Measurements from ENCODE around the gene HOXB5.

Gene HOXB5

DNA sequence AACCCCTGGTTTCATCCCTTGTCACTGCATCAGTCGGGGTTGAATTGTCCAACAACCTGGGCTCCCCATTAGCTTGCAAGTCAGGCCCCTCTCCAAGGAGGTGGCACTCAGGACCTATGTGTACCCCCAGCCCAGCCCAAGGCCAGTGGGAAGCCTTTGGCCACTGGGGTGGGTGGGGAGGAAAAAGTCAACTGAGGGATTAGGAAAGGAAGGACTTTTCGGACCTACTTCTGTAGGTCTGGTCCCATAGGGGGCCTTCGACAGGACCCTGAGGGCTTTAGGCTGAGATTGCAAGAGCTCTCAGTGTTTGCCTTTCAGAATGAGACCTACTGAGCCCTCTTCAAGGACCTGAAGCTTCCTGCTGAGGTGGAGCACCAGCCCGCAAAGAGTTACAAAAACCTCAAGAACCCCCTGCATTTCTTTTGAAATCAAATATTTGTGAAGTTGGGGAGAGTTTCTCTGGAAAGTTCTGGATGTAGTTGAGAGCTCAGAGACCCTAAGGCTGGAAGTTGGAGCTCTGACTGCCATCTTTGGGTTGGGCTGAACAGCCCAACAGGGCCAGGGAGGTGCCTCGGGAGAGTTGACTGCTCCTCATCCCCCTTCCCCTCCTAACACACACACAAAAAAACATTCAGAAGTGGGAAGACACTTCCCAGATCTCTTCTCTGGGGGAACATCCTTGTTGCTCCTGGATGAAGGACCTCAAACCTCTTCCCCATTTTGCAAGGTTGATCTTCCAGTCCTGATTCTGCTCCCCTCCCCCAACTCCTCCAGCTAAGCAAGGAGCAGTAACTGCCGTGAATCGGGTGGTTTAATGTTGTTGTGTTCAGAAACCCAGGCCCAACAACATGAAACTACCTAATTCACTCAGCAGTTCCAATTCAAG is 38.4 kb upstream of the HOXB5 start:
- H3K27me3 Mint-ChIP-seq, result peaks cover 62% of the 10 kb centered on the region
- H3K27ac Mint-ChIP-seq, result no peak overlapping the region
- H3K9me3 Mint-ChIP-seq, result no peaks in the 10 kb centered on the region
- H3K4me3 Mint-ChIP-seq, result no peak overlapping the region
- peaks cover 16% of the 10 kb centered on the region for H3K4me1 Mint-ChIP-seq
- H3K36me3 Mint-ChIP-seq, result peaks cover 6% of the 10 kb centered on the region

DNA sequence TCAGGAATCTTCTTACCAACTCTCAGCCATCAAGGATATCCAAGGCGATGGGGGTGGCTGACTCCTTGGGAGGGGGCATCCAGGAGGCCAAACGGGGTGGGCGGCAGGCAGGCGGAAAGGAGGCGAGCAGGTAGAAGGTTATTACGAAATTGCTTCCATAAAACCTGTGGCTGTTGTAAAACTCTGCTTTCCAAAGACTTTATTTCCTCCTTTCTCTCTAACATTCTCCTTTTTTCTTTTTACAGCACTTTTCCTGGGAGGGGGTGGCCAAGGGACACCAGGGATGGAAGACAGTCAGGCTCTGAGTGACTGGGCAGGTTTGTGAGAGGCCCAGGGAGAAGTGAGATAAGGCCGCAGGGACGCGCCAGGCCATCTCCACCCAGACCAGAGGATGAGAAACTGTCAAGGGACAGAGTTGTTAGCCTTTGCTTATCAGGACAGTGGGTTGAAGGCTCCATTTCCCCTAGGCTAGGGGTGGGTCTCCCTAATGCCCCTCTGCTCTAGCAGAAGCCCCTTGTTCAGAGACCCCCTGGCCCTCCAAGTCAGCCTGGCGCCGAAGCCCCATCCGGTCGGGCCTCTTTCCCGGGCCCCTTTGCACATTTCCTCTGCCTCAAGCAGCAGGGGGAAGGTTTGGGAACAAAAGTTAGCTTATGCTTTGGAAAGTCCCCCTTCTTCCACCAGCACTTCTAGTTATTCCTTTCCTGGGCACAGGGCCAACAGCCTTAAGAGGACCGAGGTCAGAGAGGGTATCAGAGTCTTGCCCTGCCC is 37.5 kb upstream of the HOXB5 start:
- Mint-ChIP-seq H3K36me3 (peaks cover 6% of the 10 kb centered on the region), H3K4me1 (peaks cover 21% of the 10 kb centered on the region), H3K4me3 (no peak overlapping the region), H3K9me3 (no peaks in the 10 kb centered on the region), H3K27ac (no peak overlapping the region), H3K27me3 (peaks cover 60% of the 10 kb centered on the region)

DNA sequence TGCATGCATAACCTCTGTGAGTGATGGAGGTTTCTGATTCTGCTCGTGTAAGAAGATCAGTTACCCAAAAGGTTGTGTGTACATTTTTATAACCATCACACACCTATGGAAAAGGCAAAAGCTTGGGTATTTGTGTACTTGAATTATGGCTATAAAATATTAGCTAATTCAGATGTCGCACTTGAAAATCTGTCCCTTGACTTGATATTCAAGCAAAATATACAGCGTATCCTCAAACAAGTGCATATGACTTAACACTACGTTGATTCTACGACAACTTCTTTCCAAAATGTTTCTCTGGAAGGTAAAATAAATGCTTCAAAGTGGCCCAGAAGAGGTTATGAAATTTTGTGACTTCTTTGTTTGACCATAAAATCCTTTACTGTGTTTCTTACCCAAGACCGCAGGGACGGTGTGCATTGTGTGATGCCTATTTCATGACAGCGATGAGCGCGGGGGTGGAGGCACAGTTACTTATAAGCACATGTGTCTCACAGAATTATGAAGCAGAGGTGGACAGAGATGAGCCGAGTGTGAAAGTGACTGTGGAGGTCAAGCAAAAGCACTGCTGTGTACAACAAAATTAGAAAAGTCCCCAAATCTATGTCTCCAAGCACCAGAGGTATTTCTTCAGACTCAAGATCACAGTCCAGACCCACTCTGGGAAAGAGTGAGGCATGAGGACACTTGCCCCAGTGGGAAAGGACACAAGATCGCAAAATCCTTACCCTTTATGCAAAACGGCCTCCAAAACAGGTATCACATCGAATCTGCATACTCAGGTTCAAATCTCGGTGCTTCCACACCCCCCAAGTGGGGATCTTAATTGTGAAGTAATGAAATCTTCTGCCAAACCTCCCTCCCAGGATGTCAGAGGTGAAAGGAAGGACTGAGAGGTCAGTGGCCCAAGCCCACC is 36.7 kb upstream of the HOXB5 start:
- H3K4me3 Mint-ChIP-seq, result no peak overlapping the region
- H3K4me1 Mint-ChIP-seq, result peaks cover 27% of the 10 kb centered on the region
- H3K36me3 Mint-ChIP-seq, result peaks cover 6% of the 10 kb centered on the region
- no peaks in the 10 kb centered on the region for H3K9me3 Mint-ChIP-seq
- peaks cover 53% of the 10 kb centered on the region for H3K27me3 Mint-ChIP-seq
- no peak overlapping the region for H3K27ac Mint-ChIP-seq

DNA sequence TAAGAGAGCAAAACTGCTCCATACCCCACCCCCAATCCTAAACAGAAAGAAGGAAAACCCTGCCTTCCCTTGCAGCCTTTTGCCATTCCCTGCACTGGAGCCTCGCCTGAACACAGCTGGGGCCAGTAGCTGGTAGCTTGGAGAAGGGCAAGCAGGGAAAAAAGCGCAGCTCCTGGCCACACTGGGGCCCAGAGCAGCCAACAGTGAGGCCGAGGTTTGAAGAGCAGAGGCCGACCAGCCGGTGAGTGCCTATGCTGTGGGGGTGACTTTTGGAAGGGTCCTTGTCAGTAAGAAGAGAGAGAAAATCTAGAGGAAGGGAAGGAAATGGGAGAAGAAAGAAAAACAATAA is 35.8 kb upstream of the HOXB5 start:
- Mint-ChIP-seq H3K9me3 (no peaks in the 10 kb centered on the region), H3K27ac (no peak overlapping the region), H3K4me3 (no peak overlapping the region), H3K4me1 (peaks cover 27% of the 10 kb centered on the region), H3K27me3 (peaks cover 46% of the 10 kb centered on the region), H3K36me3 (peaks cover 6% of the 10 kb centered on the region)

DNA sequence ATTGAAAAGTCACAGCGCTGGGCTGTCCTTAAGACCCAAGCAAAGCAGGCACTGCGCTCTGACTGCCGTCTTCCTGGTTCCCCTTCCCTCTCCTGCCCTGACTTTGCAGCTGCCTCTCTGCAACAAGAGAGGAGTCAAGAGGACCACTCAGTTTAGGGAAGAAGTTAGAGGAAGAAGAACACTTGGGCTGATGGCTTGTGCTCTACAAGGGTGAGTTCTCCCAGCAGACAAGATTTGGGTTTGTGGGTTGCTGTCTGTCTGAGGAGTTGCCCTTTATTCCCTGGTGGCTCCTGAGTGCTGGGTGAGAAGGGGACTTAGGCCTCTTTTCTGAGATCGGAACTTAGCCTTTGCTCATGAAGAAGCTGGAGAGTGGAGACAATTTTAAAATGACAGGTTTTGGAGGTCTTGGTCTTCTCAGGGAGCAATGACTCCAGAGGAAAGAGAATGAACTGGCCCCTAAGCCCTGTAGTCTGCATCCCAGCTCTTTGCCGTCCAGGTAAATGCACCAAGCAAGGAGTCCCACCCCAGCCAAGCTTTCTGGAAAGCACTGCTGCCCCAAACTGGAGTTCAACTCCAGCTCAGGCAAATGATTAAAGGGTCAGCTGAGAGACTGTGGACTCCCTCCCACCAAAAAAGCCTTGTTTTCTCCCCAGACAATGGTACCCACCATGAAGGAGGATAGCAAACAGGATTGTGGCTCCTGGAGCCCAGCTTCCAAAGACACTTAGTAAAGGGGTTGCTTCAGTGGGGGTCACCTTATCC is 35.3 kb upstream of the HOXB5 start:
- H3K27ac Mint-ChIP-seq, result no peak overlapping the region
- peaks cover 6% of the 10 kb centered on the region for H3K36me3 Mint-ChIP-seq
- no peaks in the 10 kb centered on the region for H3K9me3 Mint-ChIP-seq
- H3K4me1 Mint-ChIP-seq, result peaks cover 27% of the 10 kb centered on the region
- peaks cover 50% of the 10 kb centered on the region for H3K27me3 Mint-ChIP-seq
- no peak overlapping the region for H3K4me3 Mint-ChIP-seq

DNA sequence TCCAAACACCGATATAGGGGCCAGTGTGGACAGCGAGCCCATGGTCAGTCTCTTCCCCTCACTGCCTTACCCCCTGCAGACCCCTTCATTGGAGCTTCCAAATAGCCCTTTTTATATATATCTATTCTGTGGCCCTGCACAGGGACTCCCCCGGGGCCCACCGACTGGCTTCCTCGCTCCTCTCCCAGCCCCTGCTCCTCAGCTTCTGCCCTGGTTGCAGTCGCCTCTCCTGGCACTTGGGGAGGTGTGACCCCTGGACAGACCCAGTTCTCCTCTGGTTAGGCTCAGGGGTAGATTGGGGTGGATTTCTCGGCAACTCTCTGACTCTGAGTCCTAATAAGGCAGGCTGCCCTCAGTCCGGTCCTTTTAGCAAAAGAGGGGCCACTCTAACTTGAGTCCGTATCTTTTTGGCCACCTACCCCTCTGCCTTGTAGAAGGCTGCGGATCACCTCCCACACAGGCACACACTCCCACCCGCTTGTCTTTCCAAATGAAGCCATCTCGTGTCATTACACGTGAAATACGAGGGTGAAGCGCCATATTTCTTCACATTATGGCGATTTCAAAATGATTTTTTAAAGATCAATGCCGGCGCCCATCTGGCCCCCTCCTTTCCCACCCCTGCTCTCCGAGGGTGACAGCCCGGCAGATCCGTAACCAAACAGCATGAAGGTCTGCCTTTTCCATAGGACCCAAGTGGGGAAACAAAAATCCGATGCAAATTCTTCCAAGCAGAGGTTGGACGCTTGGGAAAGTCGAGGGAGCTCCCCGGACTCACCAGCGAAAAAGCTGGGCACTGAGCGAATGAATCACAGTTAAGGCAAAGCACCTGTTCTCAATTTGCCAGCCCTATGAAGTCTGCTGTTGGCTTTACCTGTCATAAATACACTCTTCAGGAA is 34.3 kb upstream of the HOXB5 start:
- Mint-ChIP-seq H3K9me3 (no peaks in the 10 kb centered on the region), H3K36me3 (peaks cover 5% of the 10 kb centered on the region), H3K27ac (no peak overlapping the region), H3K4me3 (peak overlapping the region; percentile 36), H3K4me1 (peaks cover 25% of the 10 kb centered on the region), H3K27me3 (peaks cover 52% of the 10 kb centered on the region)

DNA sequence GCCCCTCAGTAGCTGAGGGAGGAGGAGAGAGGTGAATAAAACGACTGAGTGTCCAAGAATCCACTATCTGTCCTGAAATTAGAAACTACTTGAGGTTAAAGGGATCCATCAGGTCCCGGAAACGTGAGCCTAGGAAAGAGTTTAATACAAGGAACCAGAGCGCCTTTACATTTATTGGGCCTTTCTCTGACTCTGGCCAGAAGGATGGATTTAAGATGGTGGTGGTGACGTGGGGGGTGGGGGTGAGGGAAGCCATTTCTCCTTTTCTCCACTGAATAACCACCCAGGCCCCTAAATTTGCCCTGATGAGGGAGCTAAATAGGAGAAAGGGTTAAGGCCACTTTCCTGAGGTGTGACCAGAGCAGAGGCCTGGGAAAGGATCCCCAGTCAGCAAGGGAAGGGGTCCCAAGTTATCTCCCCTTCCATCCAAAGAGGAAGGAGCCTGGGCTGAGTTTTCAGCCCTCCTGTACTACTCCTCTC is 33.6 kb upstream of the HOXB5 start:
- Mint-ChIP-seq H3K4me1 (peaks cover 22% of the 10 kb centered on the region), H3K27me3 (peaks cover 53% of the 10 kb centered on the region), H3K9me3 (no peaks in the 10 kb centered on the region), H3K27ac (no peak overlapping the region), H3K36me3 (no peaks in the 10 kb centered on the region), H3K4me3 (peak overlapping the region; percentile 88)

DNA sequence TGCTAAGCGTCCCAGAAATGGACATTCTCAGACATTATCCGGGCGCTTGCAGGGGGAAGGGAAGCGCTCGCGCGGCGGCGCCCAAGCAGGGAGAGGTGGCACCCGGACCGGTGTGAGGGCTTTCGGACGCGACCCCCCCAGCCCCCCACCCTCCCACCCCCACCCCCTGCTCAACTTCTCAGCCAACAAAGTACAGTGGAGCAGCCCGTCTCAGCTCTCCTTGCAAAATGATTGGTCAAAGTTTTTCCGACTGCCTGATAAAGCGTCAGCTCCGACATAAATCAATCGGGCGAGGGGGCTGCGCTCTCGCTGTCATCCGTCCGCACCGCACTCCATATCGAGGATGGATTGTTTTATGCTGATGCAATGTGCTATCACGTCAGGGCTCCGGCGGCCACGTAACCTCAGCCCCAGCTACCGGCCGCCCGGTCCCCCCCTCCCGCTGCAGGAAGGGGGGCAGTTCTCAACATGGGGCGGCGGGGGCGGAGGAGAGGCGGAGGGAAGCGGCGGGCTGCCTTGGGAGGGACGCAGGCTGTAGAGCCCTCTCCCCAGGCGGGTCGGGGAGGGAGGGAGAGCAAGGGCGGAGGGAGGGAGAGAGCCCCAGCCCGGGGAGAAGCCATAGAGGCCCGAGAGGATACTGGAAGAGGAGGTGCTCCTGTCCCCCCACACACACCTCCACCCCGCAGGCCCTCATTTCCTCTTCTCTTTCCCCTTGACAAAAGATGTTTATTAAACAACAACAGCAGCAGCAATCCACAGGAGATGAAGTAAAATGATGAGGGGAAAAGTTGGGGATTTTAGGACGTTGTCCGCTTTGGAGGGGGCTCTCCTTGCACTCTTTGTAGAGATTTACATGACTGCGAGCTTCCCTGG is 32.9 kb upstream of the HOXB5 start, which contains the start of gene HOXB9:
Gene HOXB9 (minus strand): TSS at position 114 of the 873 bp plus-strand sequence. CDS start 89 bp downstream, at position 25.
- peaks cover 22% of the 10 kb centered on the region for H3K4me1 Mint-ChIP-seq
- H3K9me3 Mint-ChIP-seq, result no peaks in the 10 kb centered on the region
- H3K27ac Mint-ChIP-seq, result peak within 1 kb of the TSS; percentile 92

DNA sequence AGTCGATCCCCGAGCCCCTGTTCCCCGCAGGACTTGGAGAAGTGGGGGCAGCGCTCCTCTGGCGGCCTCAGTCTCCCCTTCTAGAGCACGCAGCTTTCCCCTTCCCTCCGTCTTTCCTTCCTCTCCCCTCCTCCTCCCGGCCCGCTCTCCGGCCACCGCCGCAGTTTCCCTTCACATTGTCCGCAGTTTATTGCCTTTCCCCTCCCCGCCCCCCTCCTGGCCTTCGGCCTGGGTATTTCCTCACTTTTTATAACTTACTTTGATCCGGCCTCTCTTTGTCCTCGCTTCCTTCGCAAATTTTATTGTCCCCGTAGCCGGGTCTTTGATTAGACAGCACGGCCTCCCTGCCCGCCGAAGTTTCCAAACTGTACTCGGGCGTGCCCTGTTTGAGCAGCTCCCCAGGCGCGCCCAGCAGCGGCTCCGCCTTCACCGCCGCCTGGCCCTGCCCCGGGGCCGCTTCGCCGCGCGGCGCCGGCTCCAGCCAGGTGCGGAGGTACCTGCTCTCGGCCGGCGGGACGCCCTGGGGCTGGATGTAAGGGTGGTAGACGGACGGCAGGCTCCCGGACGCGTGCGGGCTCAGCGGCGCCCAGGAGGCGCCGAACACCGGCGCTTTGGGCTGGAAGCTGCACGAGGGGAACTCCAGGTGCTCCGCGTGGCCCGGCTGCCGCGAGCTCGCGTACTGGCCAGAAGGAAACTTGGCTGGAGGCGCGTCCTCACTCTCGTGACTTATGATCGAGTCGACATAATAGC is 32.1 kb upstream of the HOXB5 start:
- Mint-ChIP-seq H3K27ac (peak overlapping the region; percentile 46), H3K4me3 (peak overlapping the region; percentile 88), H3K36me3 (peaks cover 2% of the 10 kb centered on the region), H3K27me3 (peaks cover 61% of the 10 kb centered on the region), H3K9me3 (no peaks in the 10 kb centered on the region), H3K4me1 (peaks cover 22% of the 10 kb centered on the region)

More for the DNA sequence above, 32.9 kb upstream of the HOXB5 start, which contains the start of gene HOXB9:
- Mint-ChIP-seq H3K4me3 (peak within 1 kb of the TSS; percentile 88), H3K27me3 (peaks cover 59% of the 10 kb centered on the region), H3K36me3 (no peaks in the 10 kb centered on the region)

DNA sequence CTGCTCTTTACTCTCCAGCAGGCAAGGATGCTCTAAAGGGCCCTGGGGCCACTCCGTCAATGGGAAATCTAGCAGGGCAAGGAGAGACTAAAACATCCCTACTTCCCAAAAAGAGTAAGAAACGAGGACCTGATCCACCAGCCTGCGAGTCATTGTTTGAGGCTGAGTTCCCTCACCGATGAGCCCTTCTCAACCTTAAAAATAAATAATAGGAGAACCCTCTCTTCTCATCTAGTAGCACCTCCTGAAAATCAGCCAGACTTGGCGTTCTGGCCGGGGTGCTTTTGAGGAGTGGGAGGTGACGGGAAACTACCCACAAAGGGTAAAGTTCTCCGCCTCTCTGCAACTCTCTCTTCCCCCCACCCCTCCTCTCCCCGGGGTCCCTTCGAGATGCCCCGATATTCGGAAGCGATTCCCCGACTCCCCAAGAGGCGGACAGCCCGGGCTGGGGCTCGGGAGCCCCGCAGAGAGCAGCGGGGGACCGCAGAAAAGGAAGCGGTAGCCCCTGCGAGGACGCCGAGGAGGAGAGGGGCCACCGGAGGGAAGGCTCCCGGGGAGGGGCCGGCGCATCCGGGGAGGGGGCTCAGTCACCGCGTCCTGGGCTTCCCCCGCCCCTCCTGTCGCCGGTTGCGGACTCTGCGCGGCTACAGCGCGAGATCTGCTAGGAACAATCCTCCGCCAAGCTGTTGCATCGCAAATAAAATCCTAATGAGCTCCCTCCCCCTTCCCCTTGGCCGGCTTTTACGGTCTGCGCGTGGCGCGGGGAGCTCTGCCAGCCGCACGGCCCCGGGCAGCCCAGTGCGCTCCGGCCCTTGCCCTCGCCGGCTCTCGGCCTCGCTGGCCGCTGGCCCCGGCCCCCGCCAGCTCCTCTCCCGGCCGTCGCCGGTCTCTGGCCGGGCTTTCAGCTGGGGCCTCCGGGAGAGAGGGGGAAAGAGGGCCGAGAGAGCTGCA is 31.2 kb upstream of the HOXB5 start:
- Mint-ChIP-seq H3K27ac (no peak overlapping the region), H3K36me3 (peaks cover 2% of the 10 kb centered on the region), H3K4me3 (peak overlapping the region; percentile 87), H3K9me3 (no peaks in the 10 kb centered on the region), H3K4me1 (peaks cover 22% of the 10 kb centered on the region), H3K27me3 (peaks cover 59% of the 10 kb centered on the region)

DNA sequence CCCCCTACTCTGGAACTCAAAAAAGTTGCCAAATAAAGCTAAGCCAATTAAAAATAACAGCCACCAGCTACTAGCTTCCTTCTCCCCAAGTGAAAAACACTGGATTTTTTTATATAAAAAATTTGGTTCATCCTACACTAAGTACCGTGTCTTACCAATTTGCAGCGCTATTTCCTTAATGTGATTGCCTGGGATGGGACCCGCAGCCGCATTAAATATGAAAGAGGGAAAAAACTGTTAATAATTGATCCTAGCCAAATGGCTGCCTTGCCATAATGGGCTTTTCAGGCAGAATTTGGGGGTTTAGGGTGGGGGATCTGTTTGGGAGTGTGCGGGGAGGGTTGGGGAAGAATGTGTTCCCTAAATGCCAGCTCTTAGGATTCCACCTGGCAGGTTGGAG is 30.5 kb upstream of the HOXB5 start:
- Mint-ChIP-seq H3K4me1 (peaks cover 27% of the 10 kb centered on the region), H3K27ac (no peak overlapping the region)

DNA sequence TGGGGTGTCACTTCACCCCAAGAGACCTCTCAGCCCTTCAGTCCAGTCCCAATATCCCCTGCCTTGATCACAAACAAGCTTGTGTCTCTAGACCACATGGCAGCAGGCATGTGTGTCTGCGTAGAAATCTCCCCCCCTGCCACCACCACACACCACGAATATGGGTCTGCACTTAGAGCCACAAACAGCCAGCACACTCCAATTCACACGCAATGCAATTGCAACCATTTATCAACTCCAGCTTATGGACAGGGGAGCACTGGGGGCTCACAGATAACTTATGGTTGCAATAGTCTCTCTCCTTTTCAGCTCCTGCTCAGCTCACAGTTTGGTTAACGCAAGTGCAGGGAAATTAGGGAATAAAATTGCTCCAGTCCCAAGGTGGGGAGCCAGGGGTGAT is 30.0 kb upstream of the HOXB5 start:
- peaks cover 29% of the 10 kb centered on the region for H3K4me1 Mint-ChIP-seq
- H3K4me3 Mint-ChIP-seq, result no peak overlapping the region
- H3K9me3 Mint-ChIP-seq, result no peaks in the 10 kb centered on the region
- H3K36me3 Mint-ChIP-seq, result peaks cover 2% of the 10 kb centered on the region
- no peak overlapping the region for H3K27ac Mint-ChIP-seq
- H3K27me3 Mint-ChIP-seq, result peaks cover 59% of the 10 kb centered on the region

More for the DNA sequence above, 30.5 kb upstream of the HOXB5 start:
- Mint-ChIP-seq H3K36me3 (peaks cover 2% of the 10 kb centered on the region), H3K27me3 (peaks cover 58% of the 10 kb centered on the region), H3K9me3 (no peaks in the 10 kb centered on the region), H3K4me3 (peak overlapping the region; percentile 49)
